HG03565 (cell line): ENCODE results near the gene MLN.

Experiments used
- ATAC-seq: cut with Tn5 transposase; IDR thresholded peaks from one replicate; pipeline ENCODE4 v1.9.1; 2021; ENCODE audit warnings: mild to moderate bottlenecking, moderate library complexity; ENCODE audit not compliant: unreplicated experiment

Gene MLN

GRCh38 chr6:33756211-33756954, 47.4 kb downstream of the MLN start:
- no peak for ATAC-seq

GRCh38 chr6:33755070-33755869, 48.5 kb downstream of the MLN start:
- no peak for ATAC-seq

GRCh38 chr6:33754222-33754621, 49.6 kb downstream of the MLN start:
- no peak for ATAC-seq

- ATAC-seq: no peak
Measured at GRCh38 chr6:33752646-33753015, 51.2 kb downstream of the MLN start.

- ATAC-seq: no peak
Measured at GRCh38 chr6:33751771-33752645, 51.8 kb downstream of the MLN start.

GRCh38 chr6:33750244-33750991, 53.4 kb downstream of the MLN start:
- ATAC-seq: no peak

- ATAC-seq: no peak
Measured at GRCh38 chr6:33749401-33749800, 54.4 kb downstream of the MLN start.

GRCh38 chr6:33748841-33749240, 55.0 kb downstream of the MLN start:
- ATAC-seq: no peak

GRCh38 chr6:33747823-33748222, 56.0 kb downstream of the MLN start:
- no peak for ATAC-seq

- no peak for ATAC-seq
Measured at GRCh38 chr6:33746651-33747100, 57.1 kb downstream of the MLN start, which contains the start of gene IP6K3. TSS of gene IP6K3 (minus strand) at chr6:33746905. CDS start at chr6:33735476, 11,429 bp downstream.

- ATAC-seq: no peak
Measured at GRCh38 chr6:33746036-33746600, 57.7 kb downstream of the MLN start.

- ATAC-seq: no peak
Measured at GRCh38 chr6:33745548-33745947, 58.3 kb downstream of the MLN start.

GRCh38 chr6:33744895-33745546, 58.8 kb downstream of the MLN start:
- ATAC-seq: no peak
